K562 (cell line): ENCODE results near the gene ILK. TPM values are rescaled to one million over a fixed set of nuclear protein-coding genes. Genes with fewer than 3 reads are reported as not detected.
A peak's percentile ranks its signal among the peaks of the same experiment; 100 is the strongest.

Source experiments
- CCAR2 ChIP-seq: fragments of 200-400 bp; formaldehyde crosslinking; IDR thresholded peaks from 2 replicates; pipeline ENCODE4 v1.6.1; 2017; ENCODE audit warnings: mild to moderate bottlenecking, low read depth, low read length
- ERF ChIP-seq: fragments of 450-650 bp; formaldehyde crosslinking; IDR thresholded peaks from 2 replicates; pipeline ENCODE4 v1.4.0; 2020; ENCODE audit warnings: mild to moderate bottlenecking, mixed read lengths
- FIP1L1 ChIP-seq: fragments of 200-400 bp; formaldehyde crosslinking; IDR thresholded peaks from 2 replicates; pipeline ENCODE4 v1.6.1; 2018; ENCODE audit warnings: mild to moderate bottlenecking, low read depth, low read length; ENCODE audit not compliant: poor library complexity, severe bottlenecking
- HNRNPK ChIP-seq: fragments of 200-400 bp; formaldehyde crosslinking; IDR thresholded peaks from one replicate; pipeline ENCODE4 v1.6.1; 2018; ENCODE audit warnings: mild to moderate bottlenecking, low read depth, low read length; ENCODE audit not compliant: poor library complexity, severe bottlenecking
- PHF20 ChIP-seq: fragments of 450-650 bp; IDR thresholded peaks from 2 replicates; pipeline ENCODE4 v1.6.1; 2018; ENCODE audit not compliant: partially characterized antibody
- POLR2B ChIP-seq: fragments of 450-650 bp; IDR thresholded peaks from 2 replicates; pipeline ENCODE4 v1.6.1; 2018; ENCODE audit warnings: low read depth; ENCODE audit not compliant: partially characterized antibody
- RBM15 ChIP-seq: fragments of 200-400 bp; formaldehyde crosslinking; IDR thresholded peaks from 2 replicates; pipeline ENCODE4 v1.6.1; 2018; ENCODE audit warnings: mild to moderate bottlenecking, low read length, moderate library complexity; ENCODE audit not compliant: insufficient read depth
- RNF2 ChIP-seq: sonication (generic); IDR thresholded peaks from 2 replicates; pipeline ENCODE4 v1.6.1; 2016
- SAP30 ChIP-seq: fragments of 200-600 bp; sonication (generic); IDR thresholded peaks from 2 replicates; pipeline ENCODE4 v1.6.1; 2012; ENCODE audit warnings: borderline replicate concordance, low read depth, mild to moderate bottlenecking, moderate library complexity, low read length, control low read depth, inconsistent platforms; ENCODE audit not compliant: insufficient read depth, poor library complexity, severe bottlenecking
- SRSF1 ChIP-seq: fragments of 200-400 bp; formaldehyde crosslinking; IDR thresholded peaks from 2 replicates; pipeline ENCODE4 v1.6.1; 2017; ENCODE audit warnings: mild to moderate bottlenecking, low read depth, low read length, moderate library complexity
- TCF7 ChIP-seq: sonication (generic); IDR thresholded peaks from 2 replicates; pipeline ENCODE4 v1.6.1; 2016; ENCODE audit warnings: antibody characterized with exemption, borderline replicate concordance
- TEAD2 ChIP-seq: fragments of 450-650 bp; IDR thresholded peaks from 2 replicates; pipeline ENCODE4 v1.6.1; 2016; ENCODE audit warnings: missing genetic modification characterization, control low read depth, missing compliant biosample characterization
- polyA plus RNA-seq, 8 experiments: library from polyadenylated mRNA; depleted of rRNA in 4 of 8; stranded (reverse) in 5 of 8; unstranded in 3 of 8; fragments of >200 nt; fragmentation: Nextera tagmentation in 2 of 8; fragmentation: Illumina TruSeq in 1 of 8; extraction: Ambion mirVana in 2 of 8; extraction: Trizol in 1 of 8; gene quantifications; 2 replicates each; pipeline versions ENCODE4 v1.2.1 to v1.2.3, GENCODE V29; 2011 to 2014; ENCODE audit warnings: inconsistent platforms in 1 of 8, missing spikeins in 1 of 8
- total RNA-seq, 7 experiments: library from RNA; depleted of rRNA in 6 of 7; stranded (reverse); fragments of >200 nt in 6 of 7; fragmentation: Illumina TruSeq in 2 of 7; extraction: Trizol in 2 of 7; gene quantifications; 2 replicates each; pipeline versions ENCODE4 v1.2.1 to v1.2.3, GENCODE V29; 2011 to 2021; ENCODE audit warnings: low replicate concordance in 1 of 7
- TF ChIP-seq, protein P1 (sequence below), 2 experiments: fragments of 250-450 bp in 1 of 2; fragments of 450-650 bp in 1 of 2; sonication (Bioruptor Pico) in 1 of 2; IDR thresholded peaks; 2 replicates each; pipeline versions ENCODE4 v1.6.1 to v1.8.0; 2016 to 2021; ENCODE audit warnings: mild to moderate bottlenecking in 2 of 2, moderate library complexity in 2 of 2, missing compliant biosample characterization in 1 of 2, missing genetic modification characterization in 1 of 2
- TF ChIP-seq, protein P2 (sequence below): fragments of 450-650 bp; IDR thresholded peaks from 2 replicates; pipeline ENCODE4 v1.6.1; 2016; ENCODE audit warnings: borderline replicate concordance
- TF ChIP-seq, protein P3 (sequence below): IDR thresholded peaks from 2 replicates; pipeline ENCODE4 v1.6.1; 2014; ENCODE audit warnings: antibody characterized with exemption
- TF ChIP-seq, protein P4 (sequence below): fragments of 450-650 bp; IDR thresholded peaks from 2 replicates; pipeline ENCODE4 v1.7.1; 2018; ENCODE audit warnings: mild to moderate bottlenecking, low read depth; ENCODE audit not compliant: partially characterized antibody
- TF ChIP-seq, protein P5 (sequence below): sonication (generic); formaldehyde crosslinking; IDR thresholded peaks from 2 replicates; pipeline ENCODE4 v1.8.0; 2022; ENCODE audit warnings: mild to moderate bottlenecking, missing genetic modification reagents

Gene ILK
- total and polyA plus RNA-seq, 9 of the 15 experiments (the other 6 are each of a cell fraction or from before 2014, with no cell fraction given) = 43.3 to 95.9 (median 58.9) TPM

DNA sequence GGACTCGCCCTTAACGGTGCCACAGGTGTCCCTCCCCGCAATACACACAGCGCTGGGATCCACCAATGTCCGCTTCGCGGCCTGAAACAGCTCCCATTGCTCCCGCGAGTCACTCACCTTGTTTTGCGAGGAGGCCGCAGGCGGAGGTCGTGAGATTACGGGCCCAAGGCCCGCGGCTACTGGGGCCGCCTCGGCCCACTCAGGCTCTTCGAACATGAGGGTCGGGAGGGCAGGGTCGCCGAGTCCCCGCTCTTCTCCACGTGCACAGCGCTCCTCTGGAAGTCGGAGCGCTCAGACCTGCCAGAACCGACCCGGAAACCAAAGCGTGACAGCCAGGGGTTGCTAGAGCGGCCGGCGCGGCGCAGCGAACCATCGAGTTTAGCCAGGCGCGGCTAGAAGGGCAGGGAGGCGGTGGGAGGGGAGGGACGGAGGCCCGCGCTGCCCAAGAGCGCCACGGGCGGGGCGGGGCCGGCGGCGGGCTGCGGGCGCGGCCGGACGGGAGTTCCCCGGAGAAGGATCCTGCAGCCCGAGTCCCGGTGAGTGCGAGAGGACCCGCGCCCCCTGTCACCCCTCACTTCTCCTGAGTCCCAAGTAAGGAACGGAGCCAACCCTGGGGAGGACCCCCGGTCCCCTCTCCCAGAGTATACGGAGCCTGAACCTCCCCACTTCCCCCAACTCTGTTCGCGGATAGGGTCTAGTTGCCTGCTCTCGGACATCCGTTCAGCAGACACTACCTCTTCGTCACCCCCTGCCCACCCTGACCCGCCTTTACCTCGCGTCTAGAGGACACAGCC is at the start of gene ILK, which contains the start of gene RRP8 (continued):
- TF ChIP-seq, protein P1, sequence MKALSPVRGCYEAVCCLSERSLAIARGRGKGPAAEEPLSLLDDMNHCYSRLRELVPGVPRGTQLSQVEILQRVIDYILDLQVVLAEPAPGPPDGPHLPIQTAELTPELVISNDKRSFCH (CRISPR knock-in tag; IDR thresholded peaks at IDR 0.05) = no peak
- TF ChIP-seq, protein P1 (tag; IDR thresholded peaks at IDR 0.05) = no peak
- no peak for TF ChIP-seq TEAD2 (tag)
- TF ChIP-seq, protein P2, sequence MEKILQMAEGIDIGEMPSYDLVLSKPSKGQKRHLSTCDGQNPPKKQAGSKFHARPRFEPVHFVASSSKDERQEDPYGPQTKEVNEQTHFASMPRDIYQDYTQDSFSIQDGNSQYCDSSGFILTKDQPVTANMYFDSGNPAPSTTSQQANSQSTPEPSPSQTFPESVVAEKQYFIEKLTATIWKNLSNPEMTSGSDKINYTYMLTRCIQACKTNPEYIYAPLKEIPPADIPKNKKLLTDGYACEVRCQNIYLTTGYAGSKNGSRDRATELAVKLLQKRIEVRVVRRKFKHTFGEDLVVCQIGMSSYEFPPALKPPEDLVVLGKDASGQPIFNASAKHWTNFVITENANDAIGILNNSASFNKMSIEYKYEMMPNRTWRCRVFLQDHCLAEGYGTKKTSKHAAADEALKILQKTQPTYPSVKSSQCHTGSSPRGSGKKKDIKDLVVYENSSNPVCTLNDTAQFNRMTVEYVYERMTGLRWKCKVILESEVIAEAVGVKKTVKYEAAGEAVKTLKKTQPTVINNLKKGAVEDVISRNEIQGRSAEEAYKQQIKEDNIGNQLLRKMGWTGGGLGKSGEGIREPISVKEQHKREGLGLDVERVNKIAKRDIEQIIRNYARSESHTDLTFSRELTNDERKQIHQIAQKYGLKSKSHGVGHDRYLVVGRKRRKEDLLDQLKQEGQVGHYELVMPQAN = peak; percentile 96
- TF ChIP-seq FIP1L1 = no peak
- TF ChIP-seq POLR2B = peak; percentile 48
- no peak for TF ChIP-seq SRSF1
- TF ChIP-seq, protein P3, sequence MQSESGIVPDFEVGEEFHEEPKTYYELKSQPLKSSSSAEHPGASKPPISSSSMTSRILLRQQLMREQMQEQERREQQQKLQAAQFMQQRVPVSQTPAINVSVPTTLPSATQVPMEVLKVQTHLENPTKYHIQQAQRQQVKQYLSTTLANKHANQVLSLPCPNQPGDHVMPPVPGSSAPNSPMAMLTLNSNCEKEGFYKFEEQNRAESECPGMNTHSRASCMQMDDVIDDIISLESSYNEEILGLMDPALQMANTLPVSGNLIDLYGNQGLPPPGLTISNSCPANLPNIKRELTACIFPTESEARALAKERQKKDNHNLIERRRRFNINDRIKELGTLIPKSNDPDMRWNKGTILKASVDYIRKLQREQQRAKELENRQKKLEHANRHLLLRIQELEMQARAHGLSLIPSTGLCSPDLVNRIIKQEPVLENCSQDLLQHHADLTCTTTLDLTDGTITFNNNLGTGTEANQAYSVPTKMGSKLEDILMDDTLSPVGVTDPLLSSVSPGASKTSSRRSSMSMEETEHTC = no peak
- TF ChIP-seq, protein P4, sequence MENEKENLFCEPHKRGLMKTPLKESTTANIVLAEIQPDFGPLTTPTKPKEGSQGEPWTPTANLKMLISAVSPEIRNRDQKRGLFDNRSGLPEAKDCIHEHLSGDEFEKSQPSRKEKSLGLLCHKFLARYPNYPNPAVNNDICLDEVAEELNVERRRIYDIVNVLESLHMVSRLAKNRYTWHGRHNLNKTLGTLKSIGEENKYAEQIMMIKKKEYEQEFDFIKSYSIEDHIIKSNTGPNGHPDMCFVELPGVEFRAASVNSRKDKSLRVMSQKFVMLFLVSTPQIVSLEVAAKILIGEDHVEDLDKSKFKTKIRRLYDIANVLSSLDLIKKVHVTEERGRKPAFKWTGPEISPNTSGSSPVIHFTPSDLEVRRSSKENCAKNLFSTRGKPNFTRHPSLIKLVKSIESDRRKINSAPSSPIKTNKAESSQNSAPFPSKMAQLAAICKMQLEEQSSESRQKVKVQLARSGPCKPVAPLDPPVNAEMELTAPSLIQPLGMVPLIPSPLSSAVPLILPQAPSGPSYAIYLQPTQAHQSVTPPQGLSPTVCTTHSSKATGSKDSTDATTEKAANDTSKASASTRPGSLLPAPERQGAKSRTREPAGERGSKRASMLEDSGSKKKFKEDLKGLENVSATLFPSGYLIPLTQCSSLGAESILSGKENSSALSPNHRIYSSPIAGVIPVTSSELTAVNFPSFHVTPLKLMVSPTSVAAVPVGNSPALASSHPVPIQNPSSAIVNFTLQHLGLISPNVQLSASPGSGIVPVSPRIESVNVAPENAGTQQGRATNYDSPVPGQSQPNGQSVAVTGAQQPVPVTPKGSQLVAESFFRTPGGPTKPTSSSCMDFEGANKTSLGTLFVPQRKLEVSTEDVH = peak; percentile 21
- TF ChIP-seq, protein P5, sequence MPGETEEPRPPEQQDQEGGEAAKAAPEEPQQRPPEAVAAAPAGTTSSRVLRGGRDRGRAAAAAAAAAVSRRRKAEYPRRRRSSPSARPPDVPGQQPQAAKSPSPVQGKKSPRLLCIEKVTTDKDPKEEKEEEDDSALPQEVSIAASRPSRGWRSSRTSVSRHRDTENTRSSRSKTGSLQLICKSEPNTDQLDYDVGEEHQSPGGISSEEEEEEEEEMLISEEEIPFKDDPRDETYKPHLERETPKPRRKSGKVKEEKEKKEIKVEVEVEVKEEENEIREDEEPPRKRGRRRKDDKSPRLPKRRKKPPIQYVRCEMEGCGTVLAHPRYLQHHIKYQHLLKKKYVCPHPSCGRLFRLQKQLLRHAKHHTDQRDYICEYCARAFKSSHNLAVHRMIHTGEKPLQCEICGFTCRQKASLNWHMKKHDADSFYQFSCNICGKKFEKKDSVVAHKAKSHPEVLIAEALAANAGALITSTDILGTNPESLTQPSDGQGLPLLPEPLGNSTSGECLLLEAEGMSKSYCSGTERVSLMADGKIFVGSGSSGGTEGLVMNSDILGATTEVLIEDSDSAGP = no peak
- TF ChIP-seq HNRNPK = no peak
- TF ChIP-seq ERF = no peak
- TF ChIP-seq CCAR2 = no peak
- no peak for TF ChIP-seq TCF7
- peak; percentile 93 for TF ChIP-seq PHF20
- TF ChIP-seq RBM15 = no peak
- TF ChIP-seq SAP30 = peak; percentile 93
- TF ChIP-seq RNF2 = peak; percentile 76
